H1 (cell line): Measurements from ENCODE around the gene SNAPIN. TPM values are rescaled to one million over a fixed set of nuclear protein-coding genes. Genes with fewer than 3 reads are reported as not detected.

Experiments used
- CTCF ChIA-PET: fragments of 300-600 bp; sonication (Branson Sonifier 250); formaldehyde crosslinking; loops from one replicate; lab custom pipeline; 2021; ENCODE audit not compliant: partially characterized antibody; lab: Charles Lee
- POLR2A ChIA-PET: fragments of 300-600 bp; sonication (Branson Sonifier 250); formaldehyde crosslinking; loops from one replicate; lab custom pipeline; 2021; ENCODE audit warnings: inconsistent platforms; ENCODE audit not compliant: partially characterized antibody; lab: Charles Lee
- DNase-seq, 2 experiments: peaks; one replicate each; pipeline versions ENCODE4 v3.0.0 to v3.0.0-alpha.2; 2010 to 2022; ENCODE audit warnings: low spot score in 2 of 2, low read depth in 1 of 2, mixed read lengths in 1 of 2
- FAIRE-seq: peaks from 2 replicates; lab custom pipeline; 2011; peaks lifted over from hg19 to GRCh38; lab: Jason Lieb, UNC
- H2AFZ ChIP-seq: 2 replicates; pipeline ENCODE4 v1.8.1; 2012; ENCODE audit warnings: low read length, inconsistent platforms
- H2AK5ac ChIP-seq: 2 replicates; pipeline ENCODE4 v1.6.1; 2013; ENCODE audit warnings: low read depth, low read length
- H2BK120ac ChIP-seq: replicated peaks from 2 replicates; pipeline ENCODE3; 2013; ENCODE audit warnings: low read depth, low read length, inconsistent platforms
- H2BK12ac ChIP-seq: 2 replicates; pipeline ENCODE4 v1.6.1; 2013; ENCODE audit warnings: low read depth, low read length
- H2BK15ac ChIP-seq: 2 replicates; pipeline ENCODE4 v1.6.1; 2013; ENCODE audit warnings: low read length
- H2BK20ac ChIP-seq: 2 replicates; pipeline ENCODE4 v1.6.1; 2013; ENCODE audit warnings: low read length
- H2BK5ac ChIP-seq: 2 replicates; pipeline ENCODE4 v1.6.1; 2013; ENCODE audit warnings: low read depth, low read length
- H3K14ac ChIP-seq: 2 replicates; pipeline ENCODE4 v1.6.1; 2013; ENCODE audit warnings: inconsistent platforms; ENCODE audit not compliant: insufficient read length
- H3K18ac ChIP-seq: 2 replicates; pipeline ENCODE4 v1.6.1; 2013; ENCODE audit warnings: low read length; ENCODE audit errors: extremely low read depth
- H3K23ac ChIP-seq: 2 replicates; pipeline ENCODE4 v1.6.1; 2013; ENCODE audit warnings: inconsistent platforms; ENCODE audit not compliant: insufficient read length
- H3K23me2 ChIP-seq: 2 replicates; pipeline ENCODE4 v1.6.1; 2013; ENCODE audit warnings: low read depth, low read length
- H3K27ac ChIP-seq: 2 replicates; pipeline ENCODE4 v1.6.1; 2011; ENCODE audit warnings: low read depth, low read length, inconsistent platforms
- H3K27me3 ChIP-seq, 4 experiments: replicated peaks in 1 of 4; 1 replicate in 1 of 4; 2 replicates in 3 of 4; pipeline versions ENCODE4 v1.6.1 to v1.8.1; 2011 to 2013; ENCODE audit warnings: low read length in 3 of 4, mild to moderate bottlenecking in 3 of 4, inconsistent platforms in 2 of 4, mixed read lengths in 2 of 4, moderate library complexity in 1 of 4; ENCODE audit not compliant: control insufficient read depth in 3 of 4, insufficient read depth in 3 of 4; ENCODE audit errors: extremely low read depth in 1 of 4
- H3K36me3 ChIP-seq, 4 experiments: 2 replicates each; pipeline versions ENCODE4 v1.6.1 to v1.8.1; 2011 to 2013; ENCODE audit warnings: mild to moderate bottlenecking in 4 of 4, low read length in 3 of 4, moderate library complexity in 2 of 4, control low read depth in 1 of 4, inconsistent platforms in 1 of 4; ENCODE audit not compliant: insufficient read depth in 4 of 4, control insufficient read depth in 2 of 4
- H3K4ac ChIP-seq: replicated peaks from 2 replicates; pipeline ENCODE3; 2013; ENCODE audit warnings: low read length, low read depth, mixed read lengths, inconsistent platforms; ENCODE audit not compliant: insufficient read length
- H3K4me1 ChIP-seq, 4 experiments: replicated peaks in 1 of 4; 1 replicate in 1 of 4; 2 replicates in 3 of 4; pipeline versions ENCODE4 v1.6.1 to v1.8.1; 2011 to 2013; ENCODE audit warnings: low read length in 3 of 4, inconsistent platforms in 2 of 4, mixed read lengths in 1 of 4; ENCODE audit not compliant: insufficient read depth in 4 of 4, control insufficient read depth in 3 of 4
- H3K4me2 ChIP-seq, 2 experiments: 2 replicates each; pipeline versions ENCODE4 v1.6.1 to v1.8.1; 2011 to 2013; ENCODE audit warnings: low read depth in 2 of 2, low read length in 2 of 2, control low read depth in 1 of 2, inconsistent platforms in 1 of 2, mild to moderate bottlenecking in 1 of 2; ENCODE audit not compliant: insufficient read depth in 1 of 2
- H3K4me3 ChIP-seq, 4 experiments: fragments of 200-600, 300-600 bp in 1 of 4; sonication (generic), shearing (Covaris generic), sonication (Bioruptor Twin) in 1 of 4; 2 replicates each; pipeline versions ENCODE4 v1.5.1 to v1.8.1; 2011 to 2016; ENCODE audit warnings: low read length in 4 of 4, low read depth in 3 of 4, control low read depth in 2 of 4, inconsistent platforms in 2 of 4, mild to moderate bottlenecking in 2 of 4, mixed read lengths in 1 of 4, moderate library complexity in 1 of 4; ENCODE audit not compliant: insufficient read depth in 2 of 4; ENCODE audit errors: extremely low read depth in 1 of 4
- H3K56ac ChIP-seq: replicated peaks from 2 replicates; pipeline ENCODE3; 2013; ENCODE audit warnings: low read depth, mild to moderate bottlenecking, mixed read lengths, low read length, inconsistent platforms; ENCODE audit not compliant: insufficient read length
- H3K79me1 ChIP-seq: 2 replicates; pipeline ENCODE4 v1.6.1; 2013; ENCODE audit warnings: low read depth, low read length, control low read depth
- H3K79me2 ChIP-seq, 2 experiments: 2 replicates each; pipeline versions ENCODE4 v1.6.1 to v1.8.1; 2012 to 2013; ENCODE audit warnings: low read length in 2 of 2, mild to moderate bottlenecking in 2 of 2, inconsistent platforms in 1 of 2; ENCODE audit not compliant: insufficient read depth in 2 of 2, control insufficient read depth in 1 of 2
- H3K9ac ChIP-seq, 4 experiments: replicated peaks in 1 of 4; 1 replicate in 1 of 4; 2 replicates in 3 of 4; pipeline versions ENCODE4 v1.6.1 to v1.8.1; 2011 to 2013; ENCODE audit warnings: low read depth in 3 of 4, low read length in 3 of 4, control low read depth in 2 of 4, mild to moderate bottlenecking in 2 of 4, moderate library complexity in 2 of 4, inconsistent platforms in 1 of 4; ENCODE audit errors: extremely low read depth in 1 of 4
- H3K9me3 ChIP-seq, 2 experiments: 2 replicates each; pipeline versions ENCODE4 v1.6.1 to v1.8.1; 2012 to 2013; ENCODE audit warnings: mild to moderate bottlenecking in 2 of 2, moderate library complexity in 2 of 2, control low read depth in 1 of 2, inconsistent platforms in 1 of 2, low read depth in 1 of 2, low read length in 1 of 2, mixed read lengths in 1 of 2; ENCODE audit not compliant: insufficient read depth in 2 of 2
- H4K20me1 ChIP-seq, 2 experiments: replicated peaks in 1 of 2; 2 replicates each; pipeline versions ENCODE3 to v1.8.1; 2011 to 2013; ENCODE audit warnings: inconsistent platforms in 2 of 2, low read length in 2 of 2, mild to moderate bottlenecking in 1 of 2; ENCODE audit not compliant: insufficient read depth in 2 of 2, control insufficient read depth in 1 of 2
- H4K5ac ChIP-seq: 2 replicates; pipeline ENCODE4 v1.6.1; 2013; ENCODE audit warnings: low read length, low read depth, mixed read lengths, inconsistent platforms; ENCODE audit not compliant: insufficient read length
- H4K8ac ChIP-seq: 2 replicates; pipeline ENCODE4 v1.8.0; 2013; ENCODE audit warnings: mild to moderate bottlenecking, moderate library complexity, low read length, inconsistent platforms; ENCODE audit not compliant: insufficient read depth; ENCODE audit errors: extremely low read depth
- H4K91ac ChIP-seq: replicated peaks from 2 replicates; pipeline ENCODE3; 2013; ENCODE audit warnings: low read length, mixed read lengths, inconsistent platforms; ENCODE audit not compliant: insufficient read length
- ASH2L ChIP-seq: fragments of 200-600, 300-600 bp; sonication (generic); IDR thresholded peaks from one replicate; pipeline ENCODE4 v1.7.1; 2017; ENCODE audit warnings: low read length
- BACH1 ChIP-seq: IDR thresholded peaks from 2 replicates; pipeline ENCODE4 v1.6.1; 2012; ENCODE audit warnings: low read length, improper control_type of control experiment
- CEBPB ChIP-seq: IDR thresholded peaks from 2 replicates; pipeline ENCODE4 v1.6.1; 2012; ENCODE audit warnings: low read depth, low read length
- HDAC2 ChIP-seq, 2 experiments: fragments of 300-600 bp in 1 of 2; sonication (generic) in 1 of 2; IDR thresholded peaks; 2 replicates each; pipeline ENCODE4 v1.6.1; 2011 to 2012; ENCODE audit warnings: low read depth in 2 of 2, low read length in 2 of 2, mild to moderate bottlenecking in 2 of 2, moderate library complexity in 2 of 2, borderline replicate concordance in 1 of 2, inconsistent platforms in 1 of 2
- WGBS, 2 experiments: shearing (Covaris generic) in 1 of 2; methylation state at CpG; one replicate each; pipeline versions ENCODE4 v1.1.6 to v1.1.7; 2013 to 2015; ENCODE audit warnings: low lambda C conversion rate in 2 of 2, mixed read lengths in 2 of 2, inconsistent platforms in 1 of 2, low coverage in 1 of 2, missing lambda C conversion rate in 1 of 2; ENCODE audit not compliant: insufficient replicate concordance in 2 of 2, insufficient coverage in 1 of 2, insufficient read length in 1 of 2; ENCODE audit errors: extremely low coverage in 1 of 2, missing lambda C conversion rate in 1 of 2; 5-methylcytosine and 5-hydroxymethylcytosine counted together
- polyA plus RNA-seq, 7 experiments: library from polyadenylated mRNA; depleted of rRNA in 3 of 7; stranded (reverse) in 5 of 7; unstranded in 2 of 7; fragments of >200 nt in 5 of 7; fragments of 200-250 nt in 2 of 7; gene quantifications; 1 replicate in 5 of 7; 2 replicates in 1 of 7; 4 replicates in 1 of 7; pipeline versions ENCODE4 v1.2.1 to v1.2.3, GENCODE V29; 2011 to 2013; ENCODE audit warnings: missing spikeins in 2 of 7, mixed read lengths in 2 of 7
- total RNA-seq: library from RNA; stranded (reverse); fragmentation: NEBNext Ultra II Directional; extraction: Animal tissue kit (Norgen Biotek cat#: 25700); gene quantifications from 2 replicates; pipeline ENCODE4 v1.2.1, GENCODE V29; 2021
- TF ChIP-seq, protein P1 (sequence below): IDR thresholded peaks from 2 replicates; pipeline ENCODE4 v1.6.1; 2011; ENCODE audit warnings: low read length, improper control_type of control experiment
- TF ChIP-seq, protein P2 (sequence below): IDR thresholded peaks from 2 replicates; pipeline ENCODE4 v1.6.1; 2012; ENCODE audit warnings: inconsistent platforms

The SNAPIN gene
- total and polyA plus RNA-seq, 2 of the 8 experiments (the other 6 are each of a cell fraction or from before 2014, with no cell fraction given): 25.7 to 31.1 TPM

DNA sequence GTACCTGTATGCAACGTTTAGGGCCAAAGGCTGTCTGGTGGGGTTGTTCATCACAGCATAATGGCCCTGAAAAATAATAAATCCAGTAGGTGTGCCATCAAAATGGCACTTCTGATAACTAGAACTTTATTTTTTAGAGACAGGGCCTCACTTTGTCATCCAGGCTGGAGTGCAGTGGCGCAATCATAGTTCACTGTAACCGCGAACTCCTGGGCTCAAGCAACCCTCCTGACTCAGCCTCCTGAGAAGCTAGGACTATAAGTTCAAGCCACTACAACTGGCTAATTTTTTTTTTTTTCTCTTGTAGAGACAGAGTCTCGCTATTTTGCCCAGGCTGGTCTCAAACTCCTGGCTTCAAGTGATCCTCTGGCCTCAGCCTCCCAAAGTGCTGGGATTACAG, 4.7 kb downstream of the SNAPIN start:
- Histone ChIP-seq H3K4ac (no peak overlapping the region), H3K56ac (no peak overlapping the region), H3K79me2 (peaks cover 0 to 17% of the 10 kb centered on the region in 2 experiments; a peak in 2 of 4 replicates), H3K79me1 (peaks cover 5% of the 10 kb centered on the region; the same call in 1 of the 2 replicates), H3K9ac (no peak overlapping the region), H3K23me2 (no peaks in the 10 kb centered on the region), H3K4me2 (no peak overlapping the region), H2BK120ac (no peak overlapping the region), H3K36me3 (peaks cover 62 to 78% (median 73%) of the 10 kb centered on the region in 4 experiments), H3K27me3 (no peaks in the 10 kb centered on the region), H2BK20ac (no peak overlapping the region), H3K4me1 (peaks cover 0 to 4% (median 2%) of the 10 kb centered on the region in 4 experiments; a peak in 2 of 7 replicates), H3K9me3 (no peaks in the 10 kb centered on the region), H3K4me3 (no peak overlapping the region), H2BK15ac (no peak overlapping the region), H4K5ac (no peak overlapping the region), H2AK5ac (no peak overlapping the region), H2BK5ac (no peak overlapping the region), H3K14ac (no peak overlapping the region), H2AFZ (no peak overlapping the region), H3K23ac (no peak overlapping the region)
- no peak for FAIRE-seq
- ChIA-PET CTCF (interaction anchor here (1.0 kb wide), 1 partner anchor 109 kb away, joined by 3 read pairs; no protein-coding TSS in a partner anchor), POLR2A (interaction anchor here (0.6 to 19.8 kb wide), 6 partner anchors 7 to 203 kb away, joined by 3 to 343 read pairs (median 24); partner anchors contain the start of genes CHTOP, ILF2 and NPR1)
- 95% methylated on average over 5 of the region's 5 CpGs; no CpG with 5 or more reads in 1 of the 2 experiments for WGBS, 2 experiments
- TF ChIP-seq ASH2L: no peak
- no peak for TF ChIP-seq CEBPB
- TF ChIP-seq HDAC2 (IDR thresholded peaks at IDR 0.05; ENCODE audit: borderline replicate concordance in 1 of 2, low read depth in 2 of 2, low read length in 2 of 2): no peak
- TF ChIP-seq, protein P1, sequence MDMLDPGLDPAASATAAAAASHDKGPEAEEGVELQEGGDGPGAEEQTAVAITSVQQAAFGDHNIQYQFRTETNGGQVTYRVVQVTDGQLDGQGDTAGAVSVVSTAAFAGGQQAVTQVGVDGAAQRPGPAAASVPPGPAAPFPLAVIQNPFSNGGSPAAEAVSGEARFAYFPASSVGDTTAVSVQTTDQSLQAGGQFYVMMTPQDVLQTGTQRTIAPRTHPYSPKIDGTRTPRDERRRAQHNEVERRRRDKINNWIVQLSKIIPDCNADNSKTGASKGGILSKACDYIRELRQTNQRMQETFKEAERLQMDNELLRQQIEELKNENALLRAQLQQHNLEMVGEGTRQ: no peak
- TF ChIP-seq BACH1: no peak
- TF ChIP-seq, protein P2, sequence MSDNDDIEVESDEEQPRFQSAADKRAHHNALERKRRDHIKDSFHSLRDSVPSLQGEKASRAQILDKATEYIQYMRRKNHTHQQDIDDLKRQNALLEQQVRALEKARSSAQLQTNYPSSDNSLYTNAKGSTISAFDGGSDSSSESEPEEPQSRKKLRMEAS: no peak
- TF ChIP-seq, all 59 proteins: peak for 0
- no peak overlapping the region for H3K18ac ChIP-seq
- no peak overlapping the region for H3K27ac ChIP-seq
- no peak overlapping the region for H2BK12ac ChIP-seq
- no peak for DNase-seq
- no peak overlapping the region for H4K8ac ChIP-seq
- no peak overlapping the region for H4K91ac ChIP-seq
- H4K20me1 ChIP-seq: peaks cover 0 to 10% of the 10 kb centered on the region in 2 experiments
